Nucleus accumbens (tissue), 56 donors: Measurements from ENCODE around the gene OR10G3.

ENCODE experiments used
- DNase-seq, 56 donors: peaks; one replicate each; lab custom pipeline; 2025; lab: John Stamatoyannopoulos, UW

The OR10G3 gene

DNA sequence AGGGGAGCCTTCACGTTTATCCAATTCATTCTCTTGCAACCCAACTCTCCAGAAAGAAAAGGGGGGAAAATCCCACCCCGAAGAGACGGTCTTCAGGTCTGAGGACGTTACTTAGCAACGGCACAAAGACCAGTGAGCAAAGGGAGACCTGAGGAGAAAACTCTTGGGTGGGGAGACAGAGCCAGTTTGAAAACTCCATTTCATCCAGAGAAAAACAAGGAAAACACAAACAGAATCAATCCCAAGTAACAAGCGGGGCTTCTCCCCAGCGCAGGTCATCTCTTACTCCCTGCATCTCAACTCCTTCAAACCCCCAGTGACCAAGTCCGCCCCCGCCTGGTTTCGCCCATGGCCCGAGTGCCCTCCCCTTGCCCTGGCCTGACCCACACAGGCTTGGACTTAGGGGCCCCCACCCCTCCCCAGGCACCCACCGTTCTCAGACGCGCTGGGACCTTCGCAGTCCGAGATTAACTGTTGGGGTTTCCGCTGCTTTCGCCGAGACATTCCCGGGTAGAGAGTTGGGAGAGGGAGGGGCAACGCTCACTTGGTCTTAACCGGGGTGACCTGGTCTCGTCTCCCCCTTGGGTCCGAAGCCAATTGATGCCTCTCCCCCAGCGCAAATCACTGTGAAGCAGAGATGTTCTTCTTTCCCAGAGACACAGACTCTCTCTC, 43.3 kb downstream of the OR10G3 start:
- DNase-seq = peak in 10 of 56 donors; percentile 3 to 47 (median 7)

GRCh38 chr14:21535545-21536417, 44.1 kb downstream of the OR10G3 start:
- DNase-seq = no peak

- no peak for DNase-seq
Measured at GRCh38 chr14:21534576-21534975, 45.3 kb downstream of the OR10G3 start.

GRCh38 chr14:21533294-21533693, 46.6 kb downstream of the OR10G3 start:
- DNase-seq = no peak

- no peak for DNase-seq
Measured at GRCh38 chr14:21529515-21529914, 50.4 kb downstream of the OR10G3 start.

- DNase-seq = no peak
Measured at GRCh38 chr14:21528381-21529348, 51.2 kb downstream of the OR10G3 start.

DNA sequence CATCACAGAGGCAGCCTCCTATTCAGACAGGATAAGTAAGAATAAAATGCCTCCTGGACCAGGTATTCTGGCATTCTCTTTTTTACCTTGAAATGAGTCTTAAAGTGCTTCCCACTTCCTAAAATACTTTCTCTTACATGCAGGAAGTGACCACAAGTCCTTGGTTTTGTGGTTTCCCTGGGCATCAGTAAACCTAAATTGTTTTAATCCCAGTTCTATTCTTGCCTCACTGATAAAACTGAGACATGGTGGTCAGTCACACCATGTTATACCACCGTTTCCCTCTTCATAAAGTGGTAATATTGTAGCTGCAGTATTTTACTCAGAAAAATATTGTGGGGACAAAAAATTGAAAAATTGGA, 52.6 kb downstream of the OR10G3 start:
- no peak for DNase-seq

DNA sequence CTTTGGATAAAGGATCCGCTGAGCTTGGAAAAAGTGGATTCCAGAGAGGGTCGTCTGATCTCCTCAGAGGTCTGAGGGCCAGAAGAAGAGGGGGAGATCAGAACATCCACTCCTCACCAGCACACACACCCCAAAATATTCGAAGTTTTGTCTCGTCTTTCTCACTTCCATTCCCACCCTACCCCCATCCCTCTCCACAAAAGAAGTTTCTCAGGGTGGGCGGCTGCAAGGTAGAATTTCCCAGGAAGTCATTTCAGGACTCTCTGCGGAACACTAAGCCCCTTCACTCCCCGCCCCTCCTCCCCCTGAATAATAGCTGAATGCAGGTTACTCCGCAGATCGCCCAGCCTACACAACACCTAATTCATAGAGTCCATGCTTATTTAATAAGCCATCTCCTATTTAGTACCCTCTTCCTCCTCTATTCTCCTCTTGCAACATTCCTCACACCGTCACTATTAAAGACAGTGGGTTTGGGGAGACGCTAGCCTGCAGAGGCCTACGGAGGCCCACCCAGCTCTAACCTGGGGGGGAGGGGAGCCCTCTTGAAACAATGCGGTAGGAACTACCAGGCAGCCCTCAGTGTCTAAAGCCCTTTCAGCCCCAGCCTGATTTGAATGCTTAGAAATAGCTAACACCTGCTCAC, 53.1 kb downstream of the OR10G3 start:
- peak in 2 of 56 donors; percentile 20 to 40 for DNase-seq

DNA sequence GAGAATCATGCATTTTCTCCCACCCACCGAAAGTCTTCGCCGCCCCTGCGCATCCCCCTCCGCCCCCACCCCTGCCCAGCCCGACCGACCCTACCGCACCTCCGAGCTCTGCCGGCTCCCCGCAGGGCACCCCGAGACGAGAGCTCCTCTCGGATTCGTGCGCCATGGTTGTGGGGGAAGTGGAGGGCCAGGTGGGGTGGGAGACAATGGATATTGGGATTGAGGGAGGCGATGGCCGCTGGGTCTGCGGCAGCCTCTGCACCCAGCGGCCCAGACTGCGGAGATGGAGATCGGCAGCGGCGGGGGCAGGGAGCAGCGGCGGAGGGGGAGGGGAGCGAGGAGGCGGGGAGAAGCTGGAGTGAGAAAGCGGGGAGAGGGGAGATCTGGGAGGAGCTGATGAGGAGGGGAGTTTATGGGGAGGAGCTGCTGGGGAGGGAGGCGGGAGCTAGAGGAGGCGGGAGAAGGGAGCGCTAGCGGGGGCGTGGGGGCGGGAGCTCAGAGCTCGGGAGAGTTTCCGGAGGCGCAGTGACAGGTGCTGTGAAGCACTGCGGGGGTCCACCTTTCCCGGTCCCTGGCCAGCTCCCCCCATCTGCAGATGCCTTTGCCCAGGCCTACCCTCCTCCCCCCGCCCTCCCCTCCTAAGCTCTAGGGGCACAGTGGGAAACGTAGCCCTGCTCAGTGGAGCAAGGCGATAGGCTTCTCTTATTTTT, 53.8 kb downstream of the OR10G3 start, which contains the start of gene SALL2:
TSS of gene SALL2 (minus strand) at position 385 of the 710 bp plus-strand sequence. CDS start at position 166, 219 bp downstream.
- peak in 55 of 56 donors; percentile 21 to 92 (median 76) for DNase-seq

DNA sequence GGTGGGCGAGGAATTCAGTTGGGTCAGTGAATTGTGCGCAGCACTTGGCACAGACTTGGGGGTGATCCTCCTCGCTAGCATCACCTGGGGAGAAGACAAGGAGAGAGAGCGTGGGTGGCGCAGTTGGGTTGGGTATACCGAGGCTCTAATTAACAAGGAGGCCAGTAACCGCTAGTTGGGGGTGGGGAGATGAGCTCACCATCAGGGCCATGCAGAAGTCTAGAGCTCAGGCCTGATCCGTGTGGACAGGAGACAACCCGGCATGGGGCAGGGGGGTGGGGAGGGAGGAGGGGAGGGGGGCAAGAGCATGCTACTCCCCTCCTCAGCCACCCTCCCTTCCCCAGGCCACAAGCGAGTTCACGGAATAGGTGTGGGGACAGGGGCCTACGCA, 54.3 kb downstream of the OR10G3 start:
- DNase-seq = peak in 33 of 56 donors; percentile 4 to 65 (median 26)

DNA sequence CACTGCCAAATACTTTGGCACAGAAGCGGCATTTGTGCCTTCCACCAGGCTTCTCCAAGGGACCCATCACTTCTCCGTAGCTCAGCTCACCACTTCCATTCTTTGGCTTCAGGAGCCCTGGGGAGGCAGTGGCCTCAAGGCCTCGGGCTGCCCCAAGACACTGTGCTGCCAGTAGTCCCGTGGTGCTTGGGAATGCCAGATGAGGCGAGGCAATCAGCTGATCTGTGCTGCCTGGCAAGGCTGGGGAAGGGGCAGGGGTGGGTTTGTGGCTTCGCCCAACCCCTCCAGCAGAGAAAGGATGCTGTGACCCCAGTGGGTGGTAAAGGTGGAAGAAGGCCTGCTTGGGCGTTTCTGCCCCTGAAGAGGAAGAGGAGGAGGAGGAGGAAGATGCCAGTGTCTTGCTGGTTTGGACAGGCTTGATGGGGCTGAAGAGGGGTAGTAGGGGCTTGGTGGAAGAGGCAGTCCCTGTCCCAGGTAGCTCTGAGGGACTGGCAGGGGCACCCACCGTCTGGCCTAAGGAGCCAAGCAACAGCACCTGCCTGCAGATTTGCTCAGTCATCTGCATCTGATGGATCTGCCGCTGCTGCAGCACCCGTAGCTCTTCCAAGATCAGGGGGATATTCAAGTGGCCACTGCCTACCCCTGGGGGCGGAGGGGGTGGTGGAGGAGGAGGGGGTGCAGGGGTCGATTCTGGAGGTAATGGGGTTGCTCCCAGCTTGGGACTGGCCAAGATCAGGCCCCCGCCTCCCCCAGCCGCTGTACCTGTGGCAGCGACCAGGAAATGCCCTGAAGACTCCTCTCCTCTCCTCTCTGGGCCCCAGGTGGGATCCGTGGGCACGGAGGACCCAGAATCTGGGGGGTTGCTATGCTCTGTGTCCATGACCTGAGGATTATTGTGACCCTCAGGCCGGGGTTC, 55.0 kb downstream of the OR10G3 start:
- DNase-seq = peak in 12 of 56 donors; percentile 6 to 31 (median 19)

DNA sequence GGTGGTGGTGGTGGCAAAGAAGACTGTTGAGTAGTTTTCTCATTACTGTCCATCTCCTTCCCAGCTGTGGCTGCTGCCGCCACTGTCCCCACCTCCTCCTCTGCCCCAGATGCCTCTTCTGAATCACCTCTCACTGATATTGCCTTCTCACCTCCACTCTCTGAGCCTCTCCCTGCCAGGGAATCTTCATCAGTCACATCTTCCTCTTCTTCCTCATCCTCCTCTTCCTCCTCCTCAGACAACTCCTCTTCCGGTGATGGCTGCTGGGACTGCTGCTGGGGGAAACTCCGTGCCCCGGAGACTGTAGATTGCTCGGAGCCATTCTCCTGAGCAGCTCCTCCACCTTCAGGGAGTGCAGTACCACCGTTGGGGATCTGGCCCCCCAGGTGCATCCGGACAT, 56.7 kb downstream of the OR10G3 start:
- DNase-seq = no peak

- no peak for DNase-seq
Measured at GRCh38 chr14:21521501-21521900, 58.4 kb downstream of the OR10G3 start.

GRCh38 chr14:21520767-21521166, 59.1 kb downstream of the OR10G3 start:
- DNase-seq = no peak

DNA sequence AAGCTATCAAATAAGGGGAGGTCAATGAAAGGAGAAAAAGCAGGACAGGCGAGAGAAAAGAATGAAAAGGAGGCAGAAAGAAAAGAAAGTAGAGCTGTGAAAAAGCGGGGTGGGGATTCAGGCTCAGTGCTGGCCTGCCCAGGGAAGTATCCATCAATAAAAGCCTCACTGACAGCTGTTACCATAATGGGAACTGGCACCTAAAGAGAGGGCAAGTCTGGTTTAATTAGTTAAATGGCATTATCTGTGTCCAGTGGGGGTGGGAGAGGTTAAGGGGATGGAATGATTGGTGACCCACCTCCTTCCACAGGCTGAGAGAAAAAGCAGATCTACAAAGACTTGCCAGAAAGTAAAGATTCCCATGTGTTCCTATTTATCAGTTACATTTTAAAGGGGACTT, 61.2 kb downstream of the OR10G3 start:
- no peak for DNase-seq
